Smooth muscle cell (in vitro differentiated cells): Measurements from ENCODE around the gene PRRT3. TPM values are rescaled to one million over a fixed set of nuclear protein-coding genes. Genes with fewer than 3 reads are reported as not detected.

Source experiments
- DNase-seq: peaks from one replicate; lab custom pipeline; 2025; ENCODE audit not compliant: unreplicated experiment; lab: John Stamatoyannopoulos, UW
- H2AFZ ChIP-seq: fragments of 200-600 bp; sonication (generic); 2 replicates; pipeline ENCODE4 v1.6.0; 2016; ENCODE audit warnings: antibody characterized with exemption, low read depth, mild to moderate bottlenecking
- H3F3A ChIP-seq: fragments of 200-600 bp; sonication (generic); 2 replicates; pipeline ENCODE4 v1.6.0; 2017; ENCODE audit warnings: antibody characterized with exemption, low read depth
- H3K27ac ChIP-seq: fragments of 200-600 bp; sonication (generic); 2 replicates; pipeline ENCODE4 v1.5.1; 2016; ENCODE audit warnings: low read depth, mild to moderate bottlenecking
- H3K27me3 ChIP-seq: fragments of 200-600 bp; sonication (generic); 2 replicates; pipeline ENCODE4 v1.6.1; 2016; ENCODE audit warnings: low read depth, mild to moderate bottlenecking
- H3K36me3 ChIP-seq: fragments of 200-600 bp; sonication (generic); 2 replicates; pipeline ENCODE4 v1.5.1; 2016; ENCODE audit warnings: low read depth
- H3K4me1 ChIP-seq: fragments of 200-600 bp; sonication (generic); 2 replicates; pipeline ENCODE4 v1.5.1; 2016; ENCODE audit warnings: low read depth
- H3K4me2 ChIP-seq: fragments of 200-600 bp; sonication (generic); 2 replicates; pipeline ENCODE4 v1.6.0; 2016; ENCODE audit warnings: mild to moderate bottlenecking
- H3K4me3 ChIP-seq: fragments of 200-600 bp; sonication (generic); 2 replicates; pipeline ENCODE4 v1.5.1; 2016; ENCODE audit warnings: mild to moderate bottlenecking
- H3K79me2 ChIP-seq: fragments of 200-600 bp; sonication (generic); 2 replicates; pipeline ENCODE4 v1.6.0; 2016; ENCODE audit warnings: low read depth, mild to moderate bottlenecking
- H3K9ac ChIP-seq: fragments of 200-600 bp; sonication (generic); 2 replicates; pipeline ENCODE4 v1.6.0; 2016; ENCODE audit warnings: low read depth
- H3K9me3 ChIP-seq: fragments of 200-600 bp; sonication (generic); replicated peaks from 2 replicates; pipeline ENCODE4 v1.5.1; 2016; ENCODE audit warnings: low read depth
- H4K20me1 ChIP-seq: fragments of 200-600 bp; sonication (generic); 2 replicates; pipeline ENCODE4 v1.6.0; 2016; ENCODE audit warnings: low read depth
- CTCF ChIP-seq: fragments of 200-600 bp; sonication (generic); IDR thresholded peaks from 2 replicates; pipeline ENCODE4 v1.5.1; 2017; ENCODE audit warnings: borderline replicate concordance, mild to moderate bottlenecking, antibody characterized with exemption; ENCODE audit not compliant: insufficient read depth, poor library complexity, severe bottlenecking
- WGBS: methylation state at CpG from one replicate; pipeline ENCODE4 v1.1.7; 2016; ENCODE audit warnings: low lambda C conversion rate; 5-methylcytosine and 5-hydroxymethylcytosine counted together
- polyA plus RNA-seq: library from polyadenylated mRNA; unstranded; fragments of >200 nt; fragmentation: Nextera tagmentation; extraction: Ambion mirVana; gene quantifications from 2 replicates; pipeline ENCODE4 v1.2.1, GENCODE V29; 2016
- total RNA-seq: library from RNA; depleted of rRNA; stranded (reverse); fragments of >200 nt; gene quantifications from 2 replicates; pipeline ENCODE4 v1.2.3, GENCODE V29; 2014

PRRT3 gene
- total and polyA plus RNA-seq, 2 experiments from 2014 or later, result 1.3 to 2.4 TPM

GRCh38 chr3:9976721-9977709 is 24.8 kb upstream of the PRRT3 start:
- no peaks in the 10 kb centered on the region for H3K9me3 ChIP-seq
- H3K27ac ChIP-seq, result peak overlapping the region; percentile 91
- no peak overlapping the region for H2AFZ ChIP-seq
- DNase-seq, result no peak
- peaks cover 8% of the 10 kb centered on the region for H3K36me3 ChIP-seq
- peak overlapping the region; percentile 52 for H3K4me2 ChIP-seq
- peaks cover 5% of the 10 kb centered on the region for H3K79me2 ChIP-seq
- H3F3A ChIP-seq, result peaks cover 14% of the 10 kb centered on the region
- 56% methylated on average over 7 of the region's 7 CpGs for WGBS
- peaks cover 29% of the 10 kb centered on the region for H4K20me1 ChIP-seq
- H3K27me3 ChIP-seq, result no peaks in the 10 kb centered on the region
- no peak for TF ChIP-seq CTCF
- H3K4me3 ChIP-seq, result no peak overlapping the region
- no peaks in the 10 kb centered on the region for H3K4me1 ChIP-seq
- peak overlapping the region; percentile 74 for H3K9ac ChIP-seq

- peaks cover 29% of the 10 kb centered on the region for H3K36me3 ChIP-seq
- no peak for DNase-seq
- no peak overlapping the region for H3K27ac ChIP-seq
These were observed 17.9 kb upstream of the PRRT3 start for GRCh38 chr3:9970020-9970652.

GRCh38 chr3:9969632-9970019 is 17.4 kb upstream of the PRRT3 start:
- Histone ChIP-seq H3K4me2 (no peak overlapping the region), H3K9me3 (no peaks in the 10 kb centered on the region), H3K36me3 (peaks cover 29% of the 10 kb centered on the region), H3K4me1 (no peaks in the 10 kb centered on the region), H3K4me3 (no peak overlapping the region), H3K27me3 (no peaks in the 10 kb centered on the region), H3K27ac (no peak overlapping the region), H4K20me1 (no peaks in the 10 kb centered on the region), H3K9ac (no peak overlapping the region), H2AFZ (no peak overlapping the region), H3F3A (no peaks in the 10 kb centered on the region), H3K79me2 (no peaks in the 10 kb centered on the region)
- 96% methylated on average over 4 of the region's 4 CpGs for WGBS
- no peak for TF ChIP-seq CTCF
- no peak for DNase-seq

More at GRCh38 chr3:9970020-9970652, 17.9 kb upstream of the PRRT3 start:
- Histone ChIP-seq H3K4me2 (no peak overlapping the region), H3K4me3 (no peak overlapping the region), H3K27me3 (no peaks in the 10 kb centered on the region), H3K9me3 (no peaks in the 10 kb centered on the region), H3K4me1 (no peaks in the 10 kb centered on the region), H3K79me2 (no peaks in the 10 kb centered on the region), H2AFZ (no peak overlapping the region), H4K20me1 (no peaks in the 10 kb centered on the region), H3F3A (no peaks in the 10 kb centered on the region), H3K9ac (no peak overlapping the region)
- 92% methylated on average over 3 of the region's 3 CpGs for whole genome bisulfite sequencing
- no peak for TF ChIP-seq CTCF
